NCI-H146 treated with DMSO at 0.1 percent for 48 hours (cell line): ENCODE results near the gene AP5Z1.

Experiments
- DNase-seq: peaks from one replicate; lab custom pipeline; 2025; ENCODE audit not compliant: unreplicated experiment; lab: John Stamatoyannopoulos, UW

AP5Z1 gene

GRCh38 chr7:4775250-4775847 lies at the start of gene AP5Z1:
AP5Z1 (plus strand) TSS chr7:4775623; CDS start chr7:4775716, 93 bp downstream.
- peak; percentile 80 for DNase-seq

DNA sequence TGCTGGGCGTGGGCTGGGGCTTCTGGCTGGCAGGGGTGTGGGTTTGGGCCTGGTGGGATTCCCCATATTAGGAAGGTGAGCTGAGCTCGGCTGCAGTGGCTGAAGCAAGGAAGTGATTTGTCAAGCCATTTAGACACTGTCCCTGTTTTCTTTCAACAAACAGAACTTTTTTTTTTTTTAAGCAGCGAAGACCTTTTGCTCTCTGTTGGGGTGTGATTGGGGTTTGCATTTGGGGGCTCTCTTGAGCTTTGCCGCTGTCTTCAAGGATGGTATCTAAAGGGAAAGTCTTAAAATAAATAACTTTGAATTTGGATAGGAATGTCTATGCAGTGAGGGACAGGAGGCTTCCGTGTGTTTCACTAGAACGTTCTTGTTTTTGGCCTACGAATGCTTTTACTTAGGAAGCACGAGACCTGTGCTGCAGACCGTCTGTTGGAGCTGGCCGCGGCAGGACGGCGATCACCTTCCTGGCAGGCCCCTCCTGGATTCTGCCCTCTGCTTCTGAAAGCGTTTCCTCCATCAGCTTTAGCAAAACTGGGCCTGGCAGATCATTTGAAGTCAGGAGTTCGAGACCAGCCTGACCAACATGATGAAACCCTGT lies 49.5 kb upstream of the AP5Z1 start:
- no peak for DNase-seq

GRCh38 chr7:4726566-4726965 lies 48.9 kb upstream of the AP5Z1 start:
- no peak for DNase-seq

GRCh38 chr7:4727914-4728705 lies 47.3 kb upstream of the AP5Z1 start:
- DNase-seq = no peak

DNA sequence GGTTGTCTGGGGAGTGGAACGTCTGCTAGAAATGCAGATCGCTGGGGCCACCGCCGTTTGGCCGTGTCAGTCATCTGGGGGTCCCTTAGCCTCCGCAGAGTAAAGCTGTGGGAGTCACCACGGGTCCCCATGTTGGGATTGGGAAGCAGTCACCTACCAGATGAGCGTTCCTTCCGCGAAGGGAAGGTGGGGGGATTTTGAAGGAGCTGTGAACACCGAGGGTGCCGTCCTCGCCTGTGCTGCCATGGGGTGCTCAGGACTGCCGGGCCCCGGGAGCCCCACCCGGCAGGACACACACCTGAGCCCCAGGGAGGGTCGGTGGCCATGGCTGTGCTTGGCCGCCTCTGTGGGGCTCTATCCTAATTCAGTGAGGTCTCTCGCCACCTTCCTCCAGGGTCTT lies 46.2 kb upstream of the AP5Z1 start:
- no peak for DNase-seq

DNA sequence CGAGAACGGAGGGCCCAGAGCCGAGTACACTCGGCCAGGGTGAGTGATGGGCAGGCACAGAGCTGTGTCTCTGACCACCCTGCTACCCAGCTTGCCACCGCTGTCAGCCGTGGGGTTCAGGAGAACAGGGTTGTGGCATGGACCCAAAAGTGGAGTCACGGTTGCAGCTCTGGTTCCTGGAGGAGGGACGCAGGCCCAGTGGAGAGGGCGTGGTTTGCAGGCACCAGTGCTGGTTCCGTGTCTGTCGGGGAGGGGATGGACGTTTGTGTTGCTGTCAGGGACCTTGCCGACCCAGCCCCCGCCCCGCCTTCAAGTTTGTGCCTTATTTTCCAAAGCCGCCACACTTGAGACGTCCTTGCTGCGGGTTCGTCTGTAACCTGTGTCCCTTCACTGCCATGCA lies 45.1 kb upstream of the AP5Z1 start:
- no peak for DNase-seq

GRCh38 chr7:4730971-4731370 lies 44.5 kb upstream of the AP5Z1 start:
- no peak for DNase-seq

DNA sequence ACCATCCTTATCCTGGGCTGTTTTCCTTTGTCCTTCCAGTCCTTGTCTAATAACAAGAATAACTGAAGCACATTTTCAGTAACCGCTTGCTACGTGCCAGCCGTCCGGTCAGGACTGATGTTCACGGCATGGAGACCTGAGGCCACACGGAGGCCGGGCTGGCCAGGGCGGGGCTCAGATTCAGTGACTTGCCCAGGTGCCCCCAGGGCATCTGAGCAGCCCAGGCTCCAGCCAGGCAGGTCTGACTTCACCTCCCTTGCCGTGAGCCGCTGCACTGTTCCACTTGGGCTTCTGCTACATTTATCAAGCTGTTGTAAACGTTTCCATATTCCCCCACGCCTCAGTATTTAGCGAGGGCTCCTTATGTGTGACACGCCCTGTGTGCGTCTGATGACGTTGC lies 43.6 kb upstream of the AP5Z1 start:
- no peak for DNase-seq

- DNase-seq = no peak
Measured at GRCh38 chr7:4733936-4734528, 41.4 kb upstream of the AP5Z1 start.

DNA sequence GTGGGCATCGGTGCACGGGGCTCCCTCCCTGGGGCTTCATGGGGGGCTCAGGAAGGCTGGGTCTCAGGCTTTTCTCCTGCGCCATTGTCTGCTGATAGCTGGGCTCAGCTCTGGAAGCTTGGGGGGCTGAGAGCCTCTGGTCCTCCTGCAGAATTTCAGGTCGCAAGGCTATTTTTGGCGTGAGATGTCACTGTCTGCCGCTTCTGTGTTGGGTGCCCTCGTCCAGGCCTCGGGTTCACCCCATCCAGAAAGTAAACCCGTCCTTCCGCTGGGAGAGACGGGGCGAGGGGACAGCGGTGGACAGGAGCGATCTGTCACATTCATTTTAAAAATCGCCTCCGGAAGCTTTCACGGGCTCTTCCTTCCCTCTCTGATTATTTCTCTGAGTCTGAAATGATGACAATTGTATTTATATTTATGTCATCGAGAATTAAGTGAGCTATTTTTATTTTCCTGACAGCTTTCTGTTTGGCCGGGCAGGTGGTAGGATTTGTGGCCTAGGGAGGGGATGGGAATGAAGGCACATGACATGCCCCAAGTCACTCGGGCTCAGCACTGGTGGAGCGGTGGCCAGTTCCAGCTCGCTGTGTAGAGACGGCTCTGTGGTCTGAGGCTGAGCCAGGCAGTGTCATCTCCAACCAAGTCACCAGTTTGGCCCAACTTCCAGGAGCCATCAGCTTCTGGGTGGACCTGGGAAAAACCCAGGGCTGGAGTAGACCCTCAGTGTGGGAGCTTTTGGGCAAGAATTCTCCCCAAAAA lies 40.7 kb upstream of the AP5Z1 start:
- DNase-seq = no peak

- DNase-seq = no peak
Measured at GRCh38 chr7:4737300-4737699, 38.1 kb upstream of the AP5Z1 start.

DNA sequence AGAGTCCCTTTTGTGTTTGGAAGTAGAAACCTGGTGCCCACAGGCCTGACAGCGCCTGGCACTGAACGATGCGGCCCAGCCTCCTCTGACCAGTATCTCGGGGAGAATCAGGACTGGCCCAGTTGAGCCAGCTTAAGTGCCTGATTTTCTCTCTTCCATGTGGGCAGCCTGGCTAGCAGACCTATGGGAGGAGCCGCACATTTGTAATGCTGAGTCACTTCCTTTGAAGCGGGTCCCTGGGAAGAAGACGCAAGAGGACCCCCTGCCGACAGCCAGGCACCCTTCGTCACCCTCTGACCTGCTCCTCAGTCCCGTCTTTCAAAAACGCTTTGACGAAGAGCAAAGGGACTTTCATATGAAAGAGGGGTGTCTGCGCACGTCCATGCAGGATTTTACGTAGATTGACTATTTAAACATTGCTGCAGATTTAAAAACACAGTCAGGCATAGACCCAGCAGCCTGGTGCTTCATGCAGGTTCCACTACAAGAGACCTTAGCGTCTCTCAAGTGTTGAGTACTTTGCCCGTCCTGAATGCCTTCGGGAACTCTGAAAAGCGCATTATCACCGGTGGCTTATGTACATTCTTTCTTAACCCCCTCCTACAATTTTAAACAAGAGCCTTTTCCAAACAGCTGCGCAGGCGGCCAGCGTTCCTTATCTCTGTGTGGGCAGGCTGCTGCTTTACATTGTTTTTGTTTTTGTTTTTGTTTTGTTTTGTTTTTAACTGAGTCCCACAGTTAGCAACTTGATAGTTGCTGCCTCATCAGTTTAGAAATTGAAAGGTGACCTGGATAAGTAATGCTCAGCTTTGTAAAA lies 36.5 kb upstream of the AP5Z1 start:
- no peak for DNase-seq

- DNase-seq = no peak
Measured at GRCh38 chr7:4739528-4739992, 35.9 kb upstream of the AP5Z1 start.

GRCh38 chr7:4740796-4741195 lies 34.6 kb upstream of the AP5Z1 start:
- DNase-seq = no peak

GRCh38 chr7:4742051-4742573 lies 33.3 kb upstream of the AP5Z1 start:
- DNase-seq = no peak

- DNase-seq = no peak
Measured at GRCh38 chr7:4742852-4743251, 32.6 kb upstream of the AP5Z1 start.

DNA sequence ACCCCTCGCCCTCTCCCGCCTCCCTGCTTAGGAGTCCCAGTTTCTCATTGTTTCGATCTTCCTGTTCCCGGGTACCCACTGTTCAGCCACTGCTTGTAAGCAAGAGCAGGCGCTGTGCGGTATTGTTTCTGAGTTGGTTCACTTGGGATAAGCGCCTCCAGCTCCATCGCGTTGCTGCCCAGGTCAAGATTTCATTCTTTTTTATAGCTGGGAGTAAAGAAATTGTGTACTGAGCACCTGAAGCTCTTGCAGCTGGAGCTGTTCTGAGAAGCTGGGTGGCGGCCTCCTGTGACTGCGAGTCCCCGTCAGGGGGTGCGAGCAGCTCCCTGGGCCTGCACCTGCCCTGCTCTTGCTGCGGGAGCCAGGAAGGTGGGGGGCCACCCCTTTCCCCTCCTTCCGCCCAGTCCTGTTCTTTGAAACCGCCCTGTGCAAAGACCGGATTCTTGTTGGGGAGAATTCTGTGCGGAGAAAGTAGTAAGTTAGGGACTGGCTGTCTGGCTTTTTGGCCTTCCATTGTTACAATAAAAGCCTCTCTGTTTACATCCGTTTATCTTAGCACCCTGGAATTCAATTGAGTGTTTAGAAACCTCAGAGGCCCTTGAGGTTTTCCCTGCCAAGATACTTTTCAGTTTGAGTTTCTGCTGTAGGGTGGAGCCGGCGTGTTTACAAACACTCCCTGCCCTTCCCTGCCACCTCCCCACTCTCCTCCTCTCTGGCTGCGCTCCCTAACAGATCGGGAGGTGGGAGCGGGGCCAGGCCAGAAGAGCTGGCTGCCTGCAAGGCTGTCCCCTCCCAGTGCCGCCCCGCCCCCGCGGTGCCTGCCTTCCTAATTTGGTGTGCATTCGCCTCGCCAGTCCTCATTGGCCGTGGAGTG lies 30.8 kb upstream of the AP5Z1 start:
- DNase-seq = peak; percentile 79

GRCh38 chr7:4745265-4745919 lies 30.0 kb upstream of the AP5Z1 start:
- no peak for DNase-seq
